HG02610 (cell line): ENCODE measurements around the gene TNS3.

ENCODE experiments used
- ATAC-seq: cut with Tn5 transposase; IDR thresholded peaks from one replicate; pipeline ENCODE4 v1.9.1; 2021; ENCODE audit warnings: mild to moderate bottlenecking, moderate library complexity; ENCODE audit not compliant: unreplicated experiment

The TNS3 gene

DNA sequence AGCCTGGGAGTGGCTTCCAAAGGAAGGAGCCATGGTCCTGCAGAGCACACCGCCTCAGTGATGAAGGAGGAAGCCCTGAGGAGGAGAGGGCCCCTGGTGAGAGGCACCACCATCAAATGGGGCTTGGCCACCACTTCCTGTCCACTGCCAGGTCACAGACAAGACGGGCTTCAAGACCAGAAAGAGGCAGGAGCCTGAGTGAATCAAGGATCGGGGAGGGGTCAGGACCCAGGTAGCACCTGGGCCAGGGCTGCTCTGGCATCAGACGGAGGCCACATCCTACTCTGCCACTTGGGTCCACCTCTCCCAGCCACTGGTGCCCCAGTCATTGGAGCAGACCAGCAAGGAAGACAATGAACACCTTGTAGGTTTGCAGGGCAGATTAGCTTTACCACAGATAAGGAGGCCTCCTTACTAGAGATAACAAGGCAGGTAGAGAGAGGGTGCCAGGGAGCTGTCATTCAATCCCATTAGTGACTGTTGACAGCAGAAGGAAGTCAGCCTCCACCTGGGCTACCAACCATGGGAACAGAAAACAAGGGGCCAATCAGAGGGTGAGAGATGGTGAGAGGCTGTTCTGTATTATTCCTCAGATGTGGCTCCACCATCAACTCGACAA, 143.4 kb downstream of the TNS3 start:
- no peak for ATAC-seq

- ATAC-seq: no peak
These were observed 146.0 kb downstream of the TNS3 start for GRCh38 chr7:47435889-47436312.

DNA sequence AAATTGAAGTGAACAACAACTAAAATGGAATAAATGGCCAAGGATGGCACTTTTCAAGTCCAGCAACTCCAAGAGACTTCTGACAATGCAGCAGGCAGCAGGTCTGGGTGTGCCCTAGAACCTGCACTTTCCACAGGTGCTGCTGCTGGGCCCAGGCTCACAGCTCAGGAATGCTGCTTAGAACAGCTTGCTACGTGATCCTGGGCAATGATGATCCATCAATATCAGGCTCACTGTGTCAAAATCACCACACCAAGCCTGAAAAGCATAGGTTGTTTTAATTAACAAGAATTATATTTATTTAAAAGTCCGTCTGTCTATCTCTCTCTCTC, 148.4 kb downstream of the TNS3 start:
- no peak for ATAC-seq

- ATAC-seq: no peak
These were observed 149.0 kb downstream of the TNS3 start for GRCh38 chr7:47432671-47433563.

GRCh38 chr7:47430422-47430821, 151.5 kb downstream of the TNS3 start:
- no peak for ATAC-seq

DNA sequence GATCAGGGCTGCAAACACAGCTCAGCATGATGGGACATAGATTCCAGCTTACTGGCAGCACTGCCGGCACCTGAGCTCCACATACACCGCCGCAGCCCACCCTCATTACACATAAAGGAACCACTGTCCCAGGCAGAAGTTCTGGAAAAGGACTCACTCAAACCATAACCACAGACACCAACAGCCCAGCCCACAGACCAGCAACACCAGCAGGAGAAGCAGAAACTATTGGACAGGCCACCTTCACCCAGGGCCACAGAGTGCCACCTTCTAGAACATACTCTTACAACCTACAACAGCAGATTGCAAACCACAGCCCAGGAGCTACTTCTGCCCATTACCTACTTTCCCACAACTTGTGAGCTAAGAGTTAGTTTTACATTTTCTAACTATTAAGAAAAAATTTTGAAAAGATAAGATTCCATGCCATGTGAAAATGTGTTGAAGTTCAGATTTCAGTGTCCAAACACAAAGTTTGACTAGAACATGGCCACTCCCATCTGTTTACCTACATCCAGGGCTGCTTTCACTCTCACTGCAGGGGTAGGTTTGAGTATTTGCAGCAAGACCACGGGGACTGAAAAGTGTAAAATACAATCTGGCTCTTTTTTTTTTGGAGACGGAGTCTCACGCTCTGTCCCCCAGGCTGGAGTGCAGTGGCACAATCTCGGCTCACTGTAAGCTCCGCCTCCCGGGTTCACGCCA, 153.0 kb downstream of the TNS3 start:
- ATAC-seq: no peak

- no peak for ATAC-seq
These were observed 153.7 kb downstream of the TNS3 start for GRCh38 chr7:47428052-47428767.

- no peak for ATAC-seq
These were observed 154.8 kb downstream of the TNS3 start for GRCh38 chr7:47427051-47427643.

- ATAC-seq: no peak
These were observed 157.4 kb downstream of the TNS3 start for GRCh38 chr7:47424523-47424922.

DNA sequence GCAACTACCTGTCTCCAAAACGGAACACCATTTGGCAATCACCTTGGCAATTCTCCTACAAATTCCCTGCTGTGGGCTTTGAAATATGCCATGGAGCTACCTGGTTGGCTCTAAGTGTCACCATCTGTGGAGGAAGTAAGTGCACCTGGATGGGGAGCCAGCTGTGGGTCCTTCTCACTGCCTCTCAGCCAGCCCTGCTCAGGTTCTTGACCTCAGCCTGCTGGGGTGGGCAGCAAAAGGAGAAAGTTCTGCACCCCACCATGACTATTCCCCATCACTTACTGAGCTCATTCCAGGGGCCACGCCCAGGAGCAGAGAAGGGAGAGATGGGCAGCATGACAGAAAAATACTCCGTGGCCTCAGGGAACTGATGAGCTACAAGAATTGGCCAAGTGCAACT, 158.7 kb downstream of the TNS3 start:
- no peak for ATAC-seq

DNA sequence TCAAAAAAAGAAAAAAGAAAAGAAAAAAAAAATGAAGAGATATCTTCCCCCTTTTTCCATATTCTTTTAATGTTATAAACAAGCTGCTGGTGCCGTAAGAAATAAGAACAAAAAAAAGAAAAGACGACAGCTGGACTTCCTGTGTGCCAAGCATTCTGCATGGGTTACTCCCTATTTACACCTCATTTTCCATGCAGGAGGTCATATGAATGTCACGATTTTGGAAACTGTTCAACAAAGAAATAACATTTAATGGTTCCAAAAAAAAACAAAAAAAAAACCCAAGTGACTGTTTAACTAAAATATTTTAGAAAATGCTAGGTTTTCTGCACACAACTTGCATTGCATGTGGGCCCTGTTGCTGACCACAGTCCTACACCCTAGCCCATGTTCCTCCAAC, 159.3 kb downstream of the TNS3 start:
- ATAC-seq: no peak

GRCh38 chr7:47421456-47421855, 160.5 kb downstream of the TNS3 start:
- no peak for ATAC-seq

GRCh38 chr7:47420122-47420780, 161.7 kb downstream of the TNS3 start:
- ATAC-seq: no peak

DNA sequence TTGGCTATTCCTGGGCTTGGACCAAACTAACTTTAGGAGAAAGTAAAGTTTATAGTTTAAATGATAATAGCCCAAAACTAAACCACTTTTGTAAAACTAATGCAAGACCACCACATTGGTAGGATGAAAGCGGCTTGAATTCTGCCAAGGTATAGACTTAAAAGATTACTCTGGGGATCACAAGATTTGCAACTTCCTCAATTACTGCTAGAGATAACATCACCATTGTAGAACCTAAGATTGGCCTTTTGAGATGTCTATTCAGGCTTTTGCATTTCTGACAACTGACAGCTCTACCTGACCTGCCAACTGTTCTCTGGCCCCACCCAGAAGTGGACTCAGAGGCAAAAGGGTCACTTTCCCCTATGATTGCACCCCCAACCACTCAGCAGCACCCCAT, 162.4 kb downstream of the TNS3 start:
- no peak for ATAC-seq

- no peak for ATAC-seq
These were observed 163.2 kb downstream of the TNS3 start for GRCh38 chr7:47418601-47419309.

- ATAC-seq: no peak
These were observed 165.1 kb downstream of the TNS3 start for GRCh38 chr7:47416492-47417480.

DNA sequence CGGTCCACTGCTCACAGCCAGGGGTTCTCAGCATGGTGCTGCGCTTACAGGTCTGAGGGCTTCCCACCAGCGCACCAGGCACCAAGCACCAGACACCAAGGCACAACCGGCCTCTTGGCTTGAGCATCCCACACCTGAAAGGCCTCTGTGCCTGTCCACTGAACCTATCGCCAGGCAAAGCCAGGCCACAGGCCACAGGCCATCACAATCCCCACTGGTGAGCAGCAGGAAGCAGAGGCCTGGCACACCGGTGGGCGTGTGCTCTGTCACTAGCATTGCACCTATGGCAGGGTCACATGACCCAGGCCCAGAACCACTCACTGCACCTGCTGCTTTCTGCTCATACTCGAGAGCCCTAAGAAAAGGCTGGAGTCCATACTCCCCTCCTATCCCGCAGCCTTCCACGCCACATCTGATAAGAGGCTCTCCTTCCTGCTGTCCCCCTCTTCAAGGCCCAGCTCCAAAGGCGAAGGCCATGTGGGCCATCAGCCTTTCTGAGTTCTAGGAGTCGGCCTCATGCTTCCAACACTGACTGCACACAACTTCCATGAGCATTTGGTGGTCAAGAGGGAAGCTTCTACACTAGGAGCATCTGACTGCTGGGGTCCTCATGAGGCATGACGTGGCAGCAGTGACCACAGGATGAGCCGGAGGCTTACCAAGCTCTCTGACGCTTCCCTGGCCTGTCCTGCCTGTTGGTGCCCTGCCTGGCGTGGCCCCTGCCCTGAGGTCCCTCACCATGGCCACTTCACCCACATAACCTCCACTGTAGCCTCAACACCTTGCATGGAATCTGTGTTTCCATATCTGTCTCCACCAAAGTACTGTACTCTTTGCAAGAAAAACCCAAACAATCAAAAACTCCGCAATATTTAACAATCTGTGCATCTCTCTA, 166.3 kb downstream of the TNS3 start:
- ATAC-seq: no peak
